ENCODE data around the gene CDS2.

The CDS2 gene

DNA sequence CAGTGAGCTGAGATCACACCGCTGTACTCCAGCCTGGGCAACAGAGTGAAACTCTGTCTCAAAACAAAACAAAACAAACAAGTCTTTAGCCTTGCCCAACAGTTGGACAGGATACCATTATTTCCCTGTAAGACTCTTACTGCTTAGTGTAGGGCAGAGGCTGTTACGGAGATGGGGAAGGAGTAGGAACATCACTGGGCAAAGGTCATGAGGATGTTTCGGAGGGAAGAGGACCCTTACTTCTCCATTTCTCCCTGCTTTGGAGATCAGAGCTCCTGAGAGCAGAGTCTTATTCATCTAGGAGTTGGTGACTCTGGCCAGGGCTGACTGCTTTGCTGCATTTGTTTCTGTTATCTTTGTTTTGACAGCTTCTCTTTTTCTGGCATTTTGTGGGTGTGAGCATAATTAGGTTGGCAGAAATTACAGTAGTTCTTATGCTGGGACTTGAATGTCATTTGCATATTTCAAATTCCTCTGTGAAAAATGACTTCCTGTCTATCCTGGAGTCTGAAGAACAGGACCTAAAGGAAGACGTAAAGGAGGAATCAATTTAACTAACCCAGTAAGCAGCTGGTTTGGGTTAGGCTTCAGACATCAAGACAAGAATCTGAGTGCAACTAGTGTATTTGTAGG is 89.0 kb downstream of the CDS2 start:
- no peaks in the 10 kb centered on the region for H3K27me3 Mint-ChIP-seq (ENCODE audit: low read depth)
- peaks cover 4% of the 10 kb centered on the region for H3K36me3 Mint-ChIP-seq (ENCODE audit: low read depth)
- H3K9me3 Mint-ChIP-seq, result no peaks in the 10 kb centered on the region
- H3K27ac Mint-ChIP-seq, result peak overlapping the region; percentile 13 to 39 (median 14)
- no peak overlapping the region for H3K4me3 Mint-ChIP-seq
- TF ChIP-seq, protein P1, sequence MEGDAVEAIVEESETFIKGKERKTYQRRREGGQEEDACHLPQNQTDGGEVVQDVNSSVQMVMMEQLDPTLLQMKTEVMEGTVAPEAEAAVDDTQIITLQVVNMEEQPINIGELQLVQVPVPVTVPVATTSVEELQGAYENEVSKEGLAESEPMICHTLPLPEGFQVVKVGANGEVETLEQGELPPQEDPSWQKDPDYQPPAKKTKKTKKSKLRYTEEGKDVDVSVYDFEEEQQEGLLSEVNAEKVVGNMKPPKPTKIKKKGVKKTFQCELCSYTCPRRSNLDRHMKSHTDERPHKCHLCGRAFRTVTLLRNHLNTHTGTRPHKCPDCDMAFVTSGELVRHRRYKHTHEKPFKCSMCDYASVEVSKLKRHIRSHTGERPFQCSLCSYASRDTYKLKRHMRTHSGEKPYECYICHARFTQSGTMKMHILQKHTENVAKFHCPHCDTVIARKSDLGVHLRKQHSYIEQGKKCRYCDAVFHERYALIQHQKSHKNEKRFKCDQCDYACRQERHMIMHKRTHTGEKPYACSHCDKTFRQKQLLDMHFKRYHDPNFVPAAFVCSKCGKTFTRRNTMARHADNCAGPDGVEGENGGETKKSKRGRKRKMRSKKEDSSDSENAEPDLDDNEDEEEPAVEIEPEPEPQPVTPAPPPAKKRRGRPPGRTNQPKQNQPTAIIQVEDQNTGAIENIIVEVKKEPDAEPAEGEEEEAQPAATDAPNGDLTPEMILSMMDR (IDR thresholded peaks at IDR 0.05; ENCODE audit: unreplicated experiment in 3 of 3), result no peak
- no peaks in the 10 kb centered on the region for H3K4me1 Mint-ChIP-seq

DNA sequence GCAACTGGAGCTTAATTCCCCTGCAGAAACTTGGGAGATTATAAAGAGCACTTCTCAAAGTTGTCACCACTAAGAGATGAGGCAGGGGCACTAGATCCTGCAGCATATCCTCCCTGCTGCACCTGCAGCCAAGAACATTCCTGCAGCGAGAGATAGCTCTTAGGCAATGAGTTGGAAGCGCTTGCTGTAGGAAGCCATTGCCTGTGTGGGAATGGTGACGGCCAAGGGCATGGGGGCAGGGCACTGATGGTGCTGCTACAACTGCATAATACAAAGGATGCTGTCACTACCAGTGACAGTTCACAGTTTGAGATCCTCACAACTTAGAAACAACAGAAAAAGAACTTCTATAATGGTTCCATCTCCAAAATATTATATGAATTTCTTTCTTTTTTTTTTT is 89.9 kb downstream of the CDS2 start:
- H3K4me1 Mint-ChIP-seq, result no peaks in the 10 kb centered on the region
- H3K9me3 Mint-ChIP-seq, result no peaks in the 10 kb centered on the region
- no peaks in the 10 kb centered on the region for H3K27me3 Mint-ChIP-seq (ENCODE audit: low read depth)
- H3K36me3 Mint-ChIP-seq (ENCODE audit: low read depth), result peaks cover 4% of the 10 kb centered on the region
- no peak overlapping the region for H3K27ac Mint-ChIP-seq
- H3K4me3 Mint-ChIP-seq, result no peak overlapping the region
- TF ChIP-seq, protein P1 (IDR thresholded peaks at IDR 0.05; ENCODE audit: unreplicated experiment in 3 of 3), result no peak

DNA sequence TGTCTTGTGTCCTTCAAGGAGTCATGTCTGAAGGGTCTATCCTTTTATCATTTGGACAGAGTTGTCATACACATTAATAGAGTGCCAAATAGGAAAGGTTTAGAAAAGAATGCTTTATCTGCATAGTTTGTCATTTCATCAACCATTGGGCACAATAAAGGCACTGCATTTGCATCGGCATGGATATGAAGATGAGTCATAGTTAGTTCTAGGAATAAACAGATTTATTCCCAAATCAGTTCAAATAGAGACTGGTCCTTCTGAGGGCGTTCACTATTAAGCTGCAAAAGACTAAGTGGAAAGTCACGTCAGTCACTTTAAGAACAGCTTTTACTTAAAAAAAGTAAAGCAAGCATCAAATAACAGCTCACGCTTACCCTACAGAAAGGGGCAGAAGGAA is 90.8 kb downstream of the CDS2 start:
- no peaks in the 10 kb centered on the region for H3K27me3 Mint-ChIP-seq (ENCODE audit: low read depth)
- H3K4me3 Mint-ChIP-seq, result no peak overlapping the region
- H3K4me1 Mint-ChIP-seq, result no peaks in the 10 kb centered on the region
- peaks cover under 1% of the 10 kb centered on the region for H3K36me3 Mint-ChIP-seq (ENCODE audit: low read depth)
- TF ChIP-seq, protein P1 (IDR thresholded peaks at IDR 0.05; ENCODE audit: unreplicated experiment in 3 of 3), result no peak
- H3K27ac Mint-ChIP-seq, result no peak overlapping the region
- H3K9me3 Mint-ChIP-seq, result no peaks in the 10 kb centered on the region

- Mint-ChIP-seq H3K4me1 (no peaks in the 10 kb centered on the region), H3K9me3 (no peaks in the 10 kb centered on the region), H3K27me3 (ENCODE audit: low read depth) (no peaks in the 10 kb centered on the region), H3K27ac (no peak overlapping the region), H3K4me3 (no peak overlapping the region), H3K36me3 (ENCODE audit: low read depth) (no peaks in the 10 kb centered on the region)
- TF ChIP-seq, protein P1 (IDR thresholded peaks at IDR 0.05; ENCODE audit: unreplicated experiment in 3 of 3), result no peak
These were observed 93.7 kb downstream of the CDS2 start for GRCh38 chr20:5220321-5221060.

- TF ChIP-seq, protein P1 (IDR thresholded peaks at IDR 0.05; ENCODE audit: unreplicated experiment in 3 of 3), result no peak
- Mint-ChIP-seq H3K4me1 (no peaks in the 10 kb centered on the region), H3K27ac (no peak overlapping the region), H3K9me3 (no peaks in the 10 kb centered on the region), H3K27me3 (ENCODE audit: low read depth) (no peaks in the 10 kb centered on the region), H3K36me3 (ENCODE audit: low read depth) (no peaks in the 10 kb centered on the region), H3K4me3 (no peak overlapping the region)
These were observed 94.2 kb downstream of the CDS2 start for GRCh38 chr20:5221061-5221430.

Measured in nephron (organoid).